ENCODE results near the gene ZIC4.

ZIC4 gene

DNA sequence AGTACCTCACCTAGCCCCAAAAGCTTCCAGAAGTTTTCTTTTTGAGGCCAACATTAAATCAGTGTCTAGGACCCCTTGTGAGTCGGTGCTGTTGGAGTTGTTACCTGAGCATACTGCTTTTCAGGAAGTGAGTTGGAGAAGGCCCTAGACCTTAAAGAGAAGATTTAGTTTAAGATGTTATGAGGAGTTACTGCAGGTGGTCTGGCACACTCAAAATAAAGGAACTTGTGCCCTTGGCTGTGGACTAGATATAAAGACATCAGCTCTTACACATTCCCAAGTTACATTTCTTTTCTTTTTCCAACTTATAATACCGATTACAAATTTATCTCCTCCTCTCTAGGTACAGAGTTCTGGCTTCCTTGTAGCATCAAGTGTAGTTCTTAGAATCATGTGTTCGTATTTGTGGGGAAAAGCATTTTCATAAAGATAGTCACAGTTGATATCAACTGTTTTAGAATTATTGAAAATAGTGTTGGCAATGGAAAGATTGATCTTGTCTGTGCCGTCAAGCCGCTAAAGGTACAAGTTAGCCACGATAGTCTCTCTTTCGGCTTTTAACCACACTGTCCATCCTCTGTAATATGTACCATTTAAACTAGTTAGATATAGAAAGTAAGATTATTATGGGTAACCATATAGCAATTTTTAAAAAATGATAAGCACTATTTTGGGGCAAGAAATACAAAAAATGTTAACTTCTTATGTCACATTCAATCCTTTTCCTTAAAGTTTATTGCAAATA lies 11.4 kb upstream of the ZIC4 start:
- Histone ChIP-seq H3K27me3 (ENCODE audit: low read depth, low read length) (no peaks in the 10 kb centered on the region), H3K4me3 (ENCODE audit: low read length) (no peak overlapping the region), H3K36me3 (replicated peaks; ENCODE audit: low read depth, low read length) (no peaks in the 10 kb centered on the region), H3K9ac (ENCODE audit: low read length) (no peak overlapping the region), H3K27ac (ENCODE audit: low read length) (no peak overlapping the region), H2AFZ (ENCODE audit: low read depth, low read length) (no peak overlapping the region), H3K4me2 (ENCODE audit: low read length) (no peak overlapping the region), H3K79me2 (ENCODE audit: low read length) (no peaks in the 10 kb centered on the region), H3K9me3 (ENCODE audit: insufficient read depth, low read length) (no peaks in the 10 kb centered on the region), H3K4me1 (ENCODE audit: low read length) (no peaks in the 10 kb centered on the region), H4K20me1 (ENCODE audit: insufficient read depth, low read length) (no peaks in the 10 kb centered on the region)
- no peak for TF ChIP-seq EZH2phosphoT487 (IDR thresholded peaks at IDR 0.05; ENCODE audit: low read depth)
- TF ChIP-seq, protein P1, sequence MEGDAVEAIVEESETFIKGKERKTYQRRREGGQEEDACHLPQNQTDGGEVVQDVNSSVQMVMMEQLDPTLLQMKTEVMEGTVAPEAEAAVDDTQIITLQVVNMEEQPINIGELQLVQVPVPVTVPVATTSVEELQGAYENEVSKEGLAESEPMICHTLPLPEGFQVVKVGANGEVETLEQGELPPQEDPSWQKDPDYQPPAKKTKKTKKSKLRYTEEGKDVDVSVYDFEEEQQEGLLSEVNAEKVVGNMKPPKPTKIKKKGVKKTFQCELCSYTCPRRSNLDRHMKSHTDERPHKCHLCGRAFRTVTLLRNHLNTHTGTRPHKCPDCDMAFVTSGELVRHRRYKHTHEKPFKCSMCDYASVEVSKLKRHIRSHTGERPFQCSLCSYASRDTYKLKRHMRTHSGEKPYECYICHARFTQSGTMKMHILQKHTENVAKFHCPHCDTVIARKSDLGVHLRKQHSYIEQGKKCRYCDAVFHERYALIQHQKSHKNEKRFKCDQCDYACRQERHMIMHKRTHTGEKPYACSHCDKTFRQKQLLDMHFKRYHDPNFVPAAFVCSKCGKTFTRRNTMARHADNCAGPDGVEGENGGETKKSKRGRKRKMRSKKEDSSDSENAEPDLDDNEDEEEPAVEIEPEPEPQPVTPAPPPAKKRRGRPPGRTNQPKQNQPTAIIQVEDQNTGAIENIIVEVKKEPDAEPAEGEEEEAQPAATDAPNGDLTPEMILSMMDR (IDR thresholded peaks at IDR 0.05; ENCODE audit: low read depth, low read length), result no peak

DNA sequence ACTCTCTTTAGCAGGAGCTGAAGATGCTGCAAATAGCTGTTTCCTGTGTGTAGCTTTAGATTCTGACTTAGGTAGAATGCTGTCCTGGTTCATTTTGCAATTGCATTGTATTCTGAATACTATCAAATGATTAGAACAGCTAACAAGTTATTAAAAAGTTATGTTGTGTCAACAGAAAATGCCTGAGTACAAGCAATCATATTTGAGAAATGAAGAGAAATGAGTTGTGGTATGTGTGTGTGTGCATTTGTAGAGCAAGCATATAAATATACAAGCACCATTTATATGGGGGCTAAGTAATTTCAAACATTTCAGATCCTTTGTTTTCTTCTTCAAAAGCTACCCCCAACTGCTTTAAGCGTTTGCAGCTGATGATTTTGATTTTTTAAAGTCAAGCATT lies 10.6 kb upstream of the ZIC4 start:
- H3K79me2 ChIP-seq (ENCODE audit: low read length), result no peaks in the 10 kb centered on the region
- no peak overlapping the region for H3K27ac ChIP-seq (ENCODE audit: low read length)
- H4K20me1 ChIP-seq (ENCODE audit: insufficient read depth, low read length), result no peaks in the 10 kb centered on the region
- H3K4me3 ChIP-seq (ENCODE audit: low read length), result no peak overlapping the region
- H3K9me3 ChIP-seq (ENCODE audit: insufficient read depth, low read length), result no peaks in the 10 kb centered on the region
- H3K27me3 ChIP-seq (ENCODE audit: low read depth, low read length), result no peaks in the 10 kb centered on the region
- H3K4me2 ChIP-seq (ENCODE audit: low read length), result no peak overlapping the region
- H3K36me3 ChIP-seq (replicated peaks; ENCODE audit: low read depth, low read length), result no peaks in the 10 kb centered on the region
- H3K4me1 ChIP-seq (ENCODE audit: low read length), result no peaks in the 10 kb centered on the region
- H2AFZ ChIP-seq (ENCODE audit: low read depth, low read length), result no peak overlapping the region
- no peak for TF ChIP-seq EZH2phosphoT487 (IDR thresholded peaks at IDR 0.05; ENCODE audit: low read depth)
- TF ChIP-seq, protein P1 (IDR thresholded peaks at IDR 0.05; ENCODE audit: low read depth, low read length), result no peak
- H3K9ac ChIP-seq (ENCODE audit: low read length), result no peak overlapping the region

DNA sequence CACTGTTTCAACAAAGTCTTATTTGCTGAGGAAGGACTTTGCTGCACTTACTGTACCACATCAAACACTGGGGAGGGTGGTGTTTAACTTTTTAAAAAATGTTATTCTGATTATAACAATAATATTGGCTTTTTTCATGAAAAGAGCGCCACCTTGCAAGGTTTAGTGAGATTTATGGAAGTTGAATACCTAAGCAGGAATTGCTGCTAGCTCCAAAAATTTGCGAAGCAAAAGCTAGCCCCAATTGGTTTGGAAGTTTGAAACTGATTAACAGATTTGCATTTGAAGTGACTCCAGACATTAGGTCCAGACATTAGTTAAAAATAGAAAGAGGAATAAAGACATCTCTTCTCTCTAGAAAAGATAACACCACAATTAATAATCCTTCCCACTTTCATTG lies 9.5 kb upstream of the ZIC4 start:
- no peak overlapping the region for H3K4me2 ChIP-seq (ENCODE audit: low read length)
- H3K27ac ChIP-seq (ENCODE audit: low read length), result no peak overlapping the region
- H3K4me1 ChIP-seq (ENCODE audit: low read length), result no peaks in the 10 kb centered on the region
- no peaks in the 10 kb centered on the region for H3K27me3 ChIP-seq (ENCODE audit: low read depth, low read length)
- no peaks in the 10 kb centered on the region for H3K79me2 ChIP-seq (ENCODE audit: low read length)
- no peak overlapping the region for H3K4me3 ChIP-seq (ENCODE audit: low read length)
- H4K20me1 ChIP-seq (ENCODE audit: insufficient read depth, low read length), result no peaks in the 10 kb centered on the region
- no peaks in the 10 kb centered on the region for H3K9me3 ChIP-seq (ENCODE audit: insufficient read depth, low read length)
- no peak for TF ChIP-seq EZH2phosphoT487 (IDR thresholded peaks at IDR 0.05; ENCODE audit: low read depth)
- TF ChIP-seq, protein P1 (IDR thresholded peaks at IDR 0.05; ENCODE audit: low read depth, low read length), result no peak; the same call in 1 of the 2 replicates
- no peak overlapping the region for H3K9ac ChIP-seq (ENCODE audit: low read length)
- no peak overlapping the region for H2AFZ ChIP-seq (ENCODE audit: low read depth, low read length)
- H3K36me3 ChIP-seq (replicated peaks; ENCODE audit: low read depth, low read length), result no peaks in the 10 kb centered on the region

DNA sequence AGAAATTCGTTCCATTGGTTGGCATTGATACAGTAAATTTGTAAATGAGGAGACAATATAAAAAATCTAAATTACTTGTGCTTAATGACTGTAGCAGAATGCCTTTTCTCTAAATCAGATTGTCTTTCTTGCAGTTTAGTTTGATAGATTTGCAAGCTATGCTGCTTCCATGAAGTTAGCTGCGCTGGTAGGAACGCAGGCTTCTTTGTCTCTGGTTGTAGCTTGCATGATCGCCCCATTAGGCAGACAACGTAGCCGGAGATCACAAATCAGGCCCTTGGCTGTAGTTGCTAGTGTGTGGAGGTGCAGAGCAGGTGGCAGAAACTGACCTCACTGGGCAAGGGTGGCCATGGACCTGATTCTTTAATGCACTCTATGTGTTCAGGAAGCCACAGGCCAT lies 8.9 kb upstream of the ZIC4 start:
- Histone ChIP-seq H3K27ac (ENCODE audit: low read length) (no peak overlapping the region), H3K9ac (ENCODE audit: low read length) (no peak overlapping the region), H3K79me2 (ENCODE audit: low read length) (no peaks in the 10 kb centered on the region), H3K27me3 (ENCODE audit: low read depth, low read length) (no peaks in the 10 kb centered on the region), H3K4me3 (ENCODE audit: low read length) (no peak overlapping the region), H4K20me1 (ENCODE audit: insufficient read depth, low read length) (no peaks in the 10 kb centered on the region), H3K4me1 (ENCODE audit: low read length) (no peaks in the 10 kb centered on the region), H3K9me3 (ENCODE audit: insufficient read depth, low read length) (no peaks in the 10 kb centered on the region), H3K36me3 (replicated peaks; ENCODE audit: low read depth, low read length) (no peaks in the 10 kb centered on the region), H2AFZ (ENCODE audit: low read depth, low read length) (no peak overlapping the region), H3K4me2 (ENCODE audit: low read length) (no peak overlapping the region)
- TF ChIP-seq, protein P1 (IDR thresholded peaks at IDR 0.05; ENCODE audit: low read depth, low read length), result no peak
- TF ChIP-seq EZH2phosphoT487 (IDR thresholded peaks at IDR 0.05; ENCODE audit: low read depth), result no peak

Data from OCI-LY3 (cell line).